Suprapubic skin (tissue), 4 donors: ENCODE results near the gene PARN. TPM values are rescaled to one million over a fixed set of nuclear protein-coding genes. Genes with fewer than 3 reads are reported as not detected.

Experiments used
- DNase-seq, 2 donors: peaks; one replicate each; pipeline ENCODE4 v3.0.0-alpha.2; 2019; ENCODE audit warnings: low spot score in 2 of 2
- H3K27ac ChIP-seq: fragments of 200-600 bp; sonication (generic); one replicate; pipeline ENCODE4 v1.5.1; 2019
- H3K27me3 ChIP-seq: fragments of 200-600 bp; sonication (generic); one replicate; pipeline ENCODE4 v1.5.1; 2019
- H3K36me3 ChIP-seq: fragments of 200-600 bp; sonication (generic); one replicate; pipeline ENCODE4 v1.5.1; 2019
- H3K4me1 ChIP-seq: fragments of 200-600 bp; sonication (generic); one replicate; pipeline ENCODE4 v1.5.1; 2019
- H3K4me3 ChIP-seq: fragments of 200-600 bp; sonication (generic); one replicate; pipeline ENCODE4 v1.5.1; 2019; ENCODE audit warnings: mild to moderate bottlenecking
- H3K9me3 ChIP-seq: fragments of 200-600 bp; sonication (generic); one replicate; pipeline ENCODE4 v1.5.1; 2019
- EP300 ChIP-seq: sonication (generic); formaldehyde crosslinking; IDR thresholded peaks from one replicate; pipeline ENCODE4 v1.6.1; 2017; ENCODE audit warnings: antibody characterized with exemption
- POLR2A ChIP-seq, 2 donors: fragments of 450-650 bp; IDR thresholded peaks; one replicate each; pipeline ENCODE4 v1.6.1; 2017; ENCODE audit warnings: antibody characterized with exemption in 2 of 2, mild to moderate bottlenecking in 2 of 2, moderate library complexity in 2 of 2
- POLR2AphosphoS5 ChIP-seq, 3 donors: sonication (generic); formaldehyde crosslinking; IDR thresholded peaks; one replicate each; pipeline ENCODE4 v1.6.1; 2017; ENCODE audit warnings: antibody characterized with exemption in 3 of 3
- WGBS: methylation state at CpG from one replicate; pipeline ENCODE4 v1.1.5; 2018; 5-methylcytosine and 5-hydroxymethylcytosine counted together
- total RNA-seq, 4 donors: library from RNA; depleted of rRNA; stranded (reverse); fragments of >200 nt; gene quantifications; one replicate each; pipeline ENCODE4 v1.1.0, GENCODE V29; 2016
- TF ChIP-seq, protein P1 (sequence below), 2 donors: fragments of 200-600 bp in 1 of 2; fragments of 450-650 bp in 1 of 2; sonication (generic) in 1 of 2; IDR thresholded peaks; one replicate each; pipeline ENCODE4 v1.5.1; 2016 to 2019; ENCODE audit warnings: antibody characterized with exemption in 2 of 2, mild to moderate bottlenecking in 1 of 2, moderate library complexity in 1 of 2

The PARN gene
- total RNA-seq, 4 donors from 2014 or later: 33.7 to 44.6 (median 37.1) TPM

DNA sequence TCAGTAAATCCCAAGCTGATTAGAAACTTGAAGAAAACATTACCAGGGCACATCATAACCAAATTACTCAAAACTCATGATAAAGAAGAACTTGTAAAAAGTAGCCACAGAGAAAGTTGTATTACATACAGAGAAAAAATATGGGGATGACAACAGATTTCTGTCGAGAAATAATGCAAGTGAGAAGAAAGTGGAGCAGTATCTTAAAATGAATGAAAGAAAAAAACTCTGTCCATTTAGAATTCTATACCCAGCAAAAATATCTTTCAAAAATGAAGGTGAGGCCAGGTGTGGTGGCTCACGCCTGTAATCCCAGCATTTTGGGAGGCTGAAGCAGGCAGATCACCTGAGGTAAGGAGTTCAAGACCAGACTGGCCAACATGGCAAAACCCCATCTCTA lies 165.9 kb downstream of the PARN start:
- Histone ChIP-seq H3K4me1 (no peaks in the 10 kb centered on the region), H3K4me3 (no peak overlapping the region), H3K9me3 (peaks cover 3% of the 10 kb centered on the region), H3K27ac (no peak overlapping the region), H3K36me3 (no peaks in the 10 kb centered on the region), H3K27me3 (no peaks in the 10 kb centered on the region)
- no peak for DNase-seq
- WGBS: 98% methylated on average over 2 of the region's 2 CpGs
- no peak for TF ChIP-seq POLR2AphosphoS5 (IDR thresholded peaks at IDR 0.05)

DNA sequence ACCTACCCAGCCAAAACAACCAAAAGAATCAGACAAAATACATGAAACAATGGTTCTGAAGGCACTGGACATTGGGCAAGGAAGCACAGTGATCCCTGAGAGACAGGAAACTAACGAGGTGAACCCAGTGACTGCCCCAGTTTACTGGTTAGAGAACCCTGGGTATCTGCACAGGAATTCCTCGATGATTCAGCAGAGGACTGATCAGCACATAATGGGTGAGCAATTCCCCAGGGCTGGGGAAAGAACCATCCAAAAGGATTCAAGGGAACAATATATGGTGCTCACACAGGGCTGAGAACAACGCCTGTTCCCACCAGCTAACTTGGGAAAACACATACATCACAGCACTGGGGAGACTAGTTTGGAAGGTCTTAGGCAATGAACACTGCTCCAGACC lies 167.2 kb downstream of the PARN start:
- H3K36me3 ChIP-seq: peaks cover 3% of the 10 kb centered on the region
- peaks cover 3% of the 10 kb centered on the region for H3K9me3 ChIP-seq
- no peak overlapping the region for H3K4me3 ChIP-seq
- DNase-seq: no peak
- no peaks in the 10 kb centered on the region for H3K4me1 ChIP-seq
- TF ChIP-seq POLR2A (IDR thresholded peaks at IDR 0.05) (no peak), POLR2AphosphoS5 (IDR thresholded peaks at IDR 0.05) (no peak)
- H3K27ac ChIP-seq: no peak overlapping the region
- WGBS: 94% methylated on average over 3 of the region's 3 CpGs
- no peaks in the 10 kb centered on the region for H3K27me3 ChIP-seq

DNA sequence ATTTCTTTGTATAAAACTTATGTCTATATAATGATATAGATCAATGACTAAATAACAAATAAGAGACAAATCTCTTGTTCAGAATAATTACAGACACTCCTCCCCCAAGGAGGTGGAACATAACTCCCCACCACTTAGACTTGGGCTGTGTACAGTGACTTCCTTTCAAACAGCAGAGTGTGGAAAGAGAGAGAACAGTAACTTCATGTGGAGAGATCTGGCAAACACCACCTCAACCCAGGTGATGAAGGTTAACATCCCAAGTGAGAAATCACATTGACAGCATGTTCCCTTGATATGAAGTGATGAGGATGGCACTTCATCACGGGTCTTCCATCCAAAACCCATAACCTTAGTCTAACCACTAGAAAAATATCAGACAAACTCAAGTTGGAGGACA lies 169.3 kb downstream of the PARN start:
- WGBS: 100% methylated on average over 1 of the region's 1 CpG
- Histone ChIP-seq H3K4me3 (no peak overlapping the region), H3K27me3 (no peaks in the 10 kb centered on the region), H3K27ac (no peak overlapping the region), H3K36me3 (peaks cover 3% of the 10 kb centered on the region), H3K4me1 (no peaks in the 10 kb centered on the region), H3K9me3 (peaks cover 3% of the 10 kb centered on the region)
- TF ChIP-seq POLR2AphosphoS5 (IDR thresholded peaks at IDR 0.05) (no peak), POLR2A (IDR thresholded peaks at IDR 0.05) (no peak), EP300 (no peak)
- TF ChIP-seq, protein P1, sequence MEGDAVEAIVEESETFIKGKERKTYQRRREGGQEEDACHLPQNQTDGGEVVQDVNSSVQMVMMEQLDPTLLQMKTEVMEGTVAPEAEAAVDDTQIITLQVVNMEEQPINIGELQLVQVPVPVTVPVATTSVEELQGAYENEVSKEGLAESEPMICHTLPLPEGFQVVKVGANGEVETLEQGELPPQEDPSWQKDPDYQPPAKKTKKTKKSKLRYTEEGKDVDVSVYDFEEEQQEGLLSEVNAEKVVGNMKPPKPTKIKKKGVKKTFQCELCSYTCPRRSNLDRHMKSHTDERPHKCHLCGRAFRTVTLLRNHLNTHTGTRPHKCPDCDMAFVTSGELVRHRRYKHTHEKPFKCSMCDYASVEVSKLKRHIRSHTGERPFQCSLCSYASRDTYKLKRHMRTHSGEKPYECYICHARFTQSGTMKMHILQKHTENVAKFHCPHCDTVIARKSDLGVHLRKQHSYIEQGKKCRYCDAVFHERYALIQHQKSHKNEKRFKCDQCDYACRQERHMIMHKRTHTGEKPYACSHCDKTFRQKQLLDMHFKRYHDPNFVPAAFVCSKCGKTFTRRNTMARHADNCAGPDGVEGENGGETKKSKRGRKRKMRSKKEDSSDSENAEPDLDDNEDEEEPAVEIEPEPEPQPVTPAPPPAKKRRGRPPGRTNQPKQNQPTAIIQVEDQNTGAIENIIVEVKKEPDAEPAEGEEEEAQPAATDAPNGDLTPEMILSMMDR (IDR thresholded peaks at IDR 0.05): no peak
- no peak for DNase-seq

DNA sequence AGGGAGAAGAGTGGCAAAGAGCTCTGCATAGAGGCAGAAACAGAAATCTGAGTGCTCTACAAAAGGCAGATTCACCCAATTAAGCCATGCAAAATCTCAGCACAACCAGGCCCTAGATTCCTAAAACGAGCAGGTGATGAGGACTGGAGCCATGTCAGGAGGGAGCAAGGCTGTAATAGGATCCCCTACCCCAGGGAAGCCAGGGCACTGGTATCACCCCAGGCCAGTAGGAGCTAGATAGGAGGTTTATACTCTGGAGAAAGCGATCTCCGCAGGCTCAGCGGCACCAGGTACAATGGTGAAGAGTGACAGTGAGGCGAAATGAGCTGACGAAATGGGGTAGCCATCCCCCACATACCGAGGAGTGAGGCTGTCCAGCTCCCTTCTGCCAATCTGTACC lies 171.5 kb downstream of the PARN start:
- peaks cover 3% of the 10 kb centered on the region for H3K36me3 ChIP-seq
- H3K27me3 ChIP-seq: no peaks in the 10 kb centered on the region
- 93% methylated on average over 7 of the region's 7 CpGs for WGBS
- H3K4me1 ChIP-seq: no peaks in the 10 kb centered on the region
- no peaks in the 10 kb centered on the region for H3K9me3 ChIP-seq
- H3K27ac ChIP-seq: no peak overlapping the region
- H3K4me3 ChIP-seq: no peak overlapping the region
- TF ChIP-seq EP300: no peak
- no peak for DNase-seq

DNA sequence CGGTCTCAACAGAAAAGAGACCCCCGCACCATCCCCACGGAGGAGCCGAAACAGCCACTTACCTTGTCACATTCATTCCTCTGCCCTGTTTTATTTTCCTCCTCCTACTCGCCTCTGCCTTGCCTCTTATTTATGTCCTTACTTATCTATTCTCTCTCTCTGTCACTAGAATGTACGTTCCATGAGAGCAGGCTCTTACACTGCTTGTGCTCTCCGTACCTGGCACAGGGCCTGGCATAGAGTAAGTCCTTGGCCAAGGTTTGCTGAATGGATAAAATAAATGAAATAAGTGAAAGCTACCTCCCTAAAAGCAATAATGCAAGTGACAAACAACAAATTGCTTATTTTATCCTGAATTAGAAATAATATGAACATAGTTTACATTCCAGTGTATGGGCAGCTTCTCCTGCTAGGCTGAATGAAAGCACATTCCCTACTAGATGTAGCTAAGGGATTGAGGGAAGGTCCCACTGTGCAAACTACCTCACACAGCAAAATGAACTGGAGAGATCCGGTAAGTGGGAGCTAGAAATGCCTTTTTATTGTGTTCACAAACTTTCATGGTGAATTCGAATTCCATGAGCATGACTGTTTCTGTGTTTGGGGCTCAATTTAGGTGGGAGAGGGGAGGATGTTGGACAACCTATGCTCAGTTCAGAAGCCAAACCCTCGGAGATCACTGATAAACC lies 173.1 kb downstream of the PARN start:
- TF ChIP-seq, protein P1 (IDR thresholded peaks at IDR 0.05): no peak
- TF ChIP-seq EP300 (no peak), POLR2AphosphoS5 (IDR thresholded peaks at IDR 0.05) (no peak), POLR2A (IDR thresholded peaks at IDR 0.05) (no peak)
- peaks cover 3% of the 10 kb centered on the region for H3K36me3 ChIP-seq
- WGBS: 97% methylated on average over 10 of the region's 10 CpGs
- no peak overlapping the region for H3K4me3 ChIP-seq
- H3K4me1 ChIP-seq: no peaks in the 10 kb centered on the region
- no peak for DNase-seq
- H3K27ac ChIP-seq: no peak overlapping the region
- H3K27me3 ChIP-seq: no peaks in the 10 kb centered on the region
- no peaks in the 10 kb centered on the region for H3K9me3 ChIP-seq

DNA sequence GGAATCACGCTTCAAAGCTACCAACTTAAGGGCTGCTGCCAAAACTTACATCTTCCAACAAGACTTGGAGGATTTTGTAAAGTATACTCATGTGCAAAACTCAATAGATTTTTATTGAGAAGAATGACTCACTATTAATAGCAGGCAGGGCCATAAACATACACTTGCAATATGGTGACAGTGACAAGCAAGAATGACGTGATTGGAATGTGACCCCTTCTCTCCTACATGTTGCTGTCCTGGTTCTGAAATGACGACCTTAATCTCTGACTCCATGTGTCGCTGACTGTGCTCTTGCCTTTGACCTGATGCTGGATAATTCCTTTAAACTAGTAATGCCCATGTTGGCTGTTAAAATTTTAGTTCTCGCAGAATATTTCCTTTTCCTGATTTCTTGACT lies 174.5 kb downstream of the PARN start:
- Histone ChIP-seq H3K36me3 (peaks cover 3% of the 10 kb centered on the region), H3K4me1 (peaks cover under 1% of the 10 kb centered on the region), H3K4me3 (no peak overlapping the region), H3K27ac (no peak overlapping the region), H3K9me3 (no peaks in the 10 kb centered on the region), H3K27me3 (no peaks in the 10 kb centered on the region)
- TF ChIP-seq EP300 (no peak), POLR2A (IDR thresholded peaks at IDR 0.05) (no peak), POLR2AphosphoS5 (IDR thresholded peaks at IDR 0.05) (no peak)
- TF ChIP-seq, protein P1 (IDR thresholded peaks at IDR 0.05): no peak
- 80% methylated on average over 5 of the region's 5 CpGs for WGBS
- DNase-seq: no peak

DNA sequence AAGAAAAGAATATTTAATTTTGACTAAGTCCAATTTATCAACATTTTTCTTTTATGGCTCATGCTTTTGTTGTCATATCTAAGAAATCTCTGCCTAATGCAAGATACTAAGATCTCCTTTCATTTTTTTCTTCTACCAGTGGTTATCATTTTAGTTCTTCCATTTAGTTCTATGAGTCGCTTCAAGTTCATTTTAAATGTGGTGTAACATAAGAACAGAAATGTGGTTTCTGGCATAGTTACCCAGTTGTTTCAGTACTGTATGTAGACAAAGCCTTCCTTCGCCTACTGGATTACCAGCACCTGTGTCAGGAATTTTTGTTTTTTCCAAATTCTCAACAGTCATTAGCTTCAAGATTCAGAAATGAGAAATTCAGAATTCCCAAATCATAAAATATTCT lies 175.7 kb downstream of the PARN start:
- peaks cover 3% of the 10 kb centered on the region for H3K36me3 ChIP-seq
- no peaks in the 10 kb centered on the region for H3K9me3 ChIP-seq
- DNase-seq: no peak
- no peaks in the 10 kb centered on the region for H3K27me3 ChIP-seq
- H3K4me1 ChIP-seq: peaks cover 8% of the 10 kb centered on the region
- H3K4me3 ChIP-seq: no peak overlapping the region
- WGBS: 96% methylated on average over 2 of the region's 2 CpGs
- H3K27ac ChIP-seq: no peak overlapping the region
- no peak for TF ChIP-seq POLR2AphosphoS5 (IDR thresholded peaks at IDR 0.05)
- TF ChIP-seq, protein P1 (IDR thresholded peaks at IDR 0.05): no peak
- TF ChIP-seq POLR2A (IDR thresholded peaks at IDR 0.05): no peak
- TF ChIP-seq EP300: no peak
